WTC11 (cell line): Measurements from ENCODE around the gene BCL2L1. TPM values are rescaled to one million over a fixed set of nuclear protein-coding genes. Genes with fewer than 3 reads are reported as not detected.

Experiments used
- ATAC-seq: fragments of 200-7000 bp; cut with Tn5 transposase; 2 replicates; pipeline ENCODE4 v1.10.0; 2021; ENCODE audit warnings: mild to moderate bottlenecking, moderate library complexity
- Bru-seq: library from RNA; stranded (reverse); fragments of 400-500 nt; gene quantifications from one replicate; lab custom pipeline; 2021; lab: Mats Ljungman, UMichigan
- CTCF ChIA-PET: fragments of 300-600 bp; sonication (Branson Sonifier 250); formaldehyde crosslinking; loops from one replicate; lab custom pipeline; 2021; ENCODE audit warnings: antibody characterized with exemption; lab: Charles Lee
- POLR2A ChIA-PET: fragments of 350-600 bp; sonication (Branson Sonifier 250); formaldehyde crosslinking; loops from one replicate; lab custom pipeline; 2021; ENCODE audit warnings: antibody characterized with exemption; lab: Charles Lee
- DNase-seq: peaks from one replicate; pipeline ENCODE4 v3.0.0; 2021; ENCODE audit warnings: low spot score
- H3K27ac Mint-ChIP-seq: 2 replicates; pipeline ENCODE4 v1.8.0; 2021; ENCODE audit warnings: mixed read lengths
- H3K27me3 Mint-ChIP-seq: 2 replicates; pipeline ENCODE4 v1.8.0; 2021; ENCODE audit warnings: low read depth, mild to moderate bottlenecking, moderate library complexity, mixed read lengths
- H3K36me3 Mint-ChIP-seq: 2 replicates; pipeline ENCODE4 v1.8.0; 2021; ENCODE audit warnings: mixed read lengths
- H3K4me1 Mint-ChIP-seq: 2 replicates; pipeline ENCODE4 v1.8.0; 2022; ENCODE audit warnings: mixed read lengths
- H3K4me3 Mint-ChIP-seq: 2 replicates; pipeline ENCODE4 v1.8.0; 2021; ENCODE audit warnings: mild to moderate bottlenecking, moderate library complexity, mixed read lengths
- H3K9me3 Mint-ChIP-seq: 2 replicates; pipeline ENCODE4 v1.8.0; 2021; ENCODE audit warnings: mixed read lengths
- CBFB ChIP-seq: sonication (generic); formaldehyde crosslinking; IDR thresholded peaks from 2 replicates; pipeline ENCODE4 v1.8.1; 2022; ENCODE audit warnings: mild to moderate bottlenecking, low read depth, missing genetic modification reagents
- EMX1 ChIP-seq: fragments of 250-450 bp; sonication (Bioruptor Pico); IDR thresholded peaks from 2 replicates; pipeline ENCODE4 v1.8.0; 2021; ENCODE audit warnings: mild to moderate bottlenecking
- ERG ChIP-seq: fragments of 250-450 bp; sonication (Bioruptor Pico); IDR thresholded peaks from 2 replicates; pipeline ENCODE4 v1.8.0; 2021; ENCODE audit warnings: mild to moderate bottlenecking
- ESRRA ChIP-seq: sonication (generic); formaldehyde crosslinking; IDR thresholded peaks from 2 replicates; pipeline ENCODE4 v1.8.1; 2022; ENCODE audit warnings: mild to moderate bottlenecking, missing genetic modification reagents, borderline replicate concordance
- FOXP4 ChIP-seq: sonication (generic); formaldehyde crosslinking; IDR thresholded peaks from 2 replicates; pipeline ENCODE4 v1.8.0; 2022; ENCODE audit warnings: mild to moderate bottlenecking, missing genetic modification reagents
- KAT7 ChIP-seq: sonication (generic); formaldehyde crosslinking; IDR thresholded peaks from 2 replicates; pipeline ENCODE4 v1.8.1; 2023; ENCODE audit warnings: missing genetic modification reagents, mild to moderate bottlenecking, borderline replicate concordance
- MYBL2 ChIP-seq: sonication (generic); formaldehyde crosslinking; IDR thresholded peaks from 2 replicates; pipeline ENCODE4 v1.8.1; 2023; ENCODE audit warnings: mild to moderate bottlenecking, moderate library complexity, missing genetic modification reagents
- OVOL2 ChIP-seq: fragments of 250-450 bp; sonication (Bioruptor Pico); IDR thresholded peaks from 2 replicates; pipeline ENCODE4 v1.9.0; 2021; ENCODE audit warnings: mild to moderate bottlenecking, borderline replicate concordance
- PRRX2 ChIP-seq: fragments of 250-450 bp; sonication (Bioruptor Pico); IDR thresholded peaks from 2 replicates; pipeline ENCODE4 v1.8.0; 2021; ENCODE audit warnings: mild to moderate bottlenecking
- RORB ChIP-seq: fragments of 250-450 bp; sonication (Bioruptor Pico); IDR thresholded peaks from 2 replicates; pipeline ENCODE4 v1.9.0; 2021; ENCODE audit warnings: mild to moderate bottlenecking
- SMAD3 ChIP-seq: sonication (generic); formaldehyde crosslinking; IDR thresholded peaks from 2 replicates; pipeline ENCODE4 v1.8.0; 2022; ENCODE audit warnings: missing genetic modification reagents, mild to moderate bottlenecking, borderline replicate concordance
- SOX15 ChIP-seq: fragments of 250-450 bp; sonication (Bioruptor Pico); IDR thresholded peaks from 2 replicates; pipeline ENCODE4 v1.9.0; 2021; ENCODE audit warnings: mild to moderate bottlenecking
- SP1 ChIP-seq: sonication (generic); formaldehyde crosslinking; conservative IDR thresholded peaks from 2 replicates; pipeline ENCODE4 v1.8.1; 2022; ENCODE audit warnings: missing genetic modification reagents
- TCF7 ChIP-seq: sonication (generic); formaldehyde crosslinking; IDR thresholded peaks from 2 replicates; pipeline ENCODE4 v1.8.0; 2022; ENCODE audit warnings: mild to moderate bottlenecking, low read depth, missing genetic modification reagents, moderate library complexity
- ZMAT4 ChIP-seq: fragments of 250-450 bp; sonication (Bioruptor Pico); IDR thresholded peaks from 2 replicates; pipeline ENCODE4 v1.9.0; 2021; ENCODE audit warnings: mild to moderate bottlenecking
- ZNF317 ChIP-seq: sonication (generic); formaldehyde crosslinking; IDR thresholded peaks from 2 replicates; pipeline ENCODE4 v1.8.1; 2023; ENCODE audit warnings: low read depth, mild to moderate bottlenecking, moderate library complexity, missing genetic modification reagents, borderline replicate concordance
- ZNF423 ChIP-seq: fragments of 250-450 bp; sonication (Bioruptor Pico); IDR thresholded peaks from 2 replicates; pipeline ENCODE4 v2.1.2; 2022; ENCODE audit warnings: mild to moderate bottlenecking, moderate library complexity
- ZNF532 ChIP-seq: fragments of 250-450 bp; sonication (Bioruptor Pico); IDR thresholded peaks from 2 replicates; pipeline ENCODE4 v1.9.0; 2021; ENCODE audit warnings: mild to moderate bottlenecking, borderline replicate concordance
- long read RNA-seq, 3 experiments: library from RNA in 1 of 3; library from capped mRNA in 1 of 3; library from polyadenylated mRNA in 1 of 3; unstranded in 2 of 3; stranded (forward) in 1 of 3; transcript quantifications; one replicate each; pipeline ENCODE4 v2.0.0, GENCODE V29; 2021
- total RNA-seq: library from RNA; stranded (reverse); gene quantifications from 3 replicates; pipeline ENCODE4 v1.2.3, GENCODE V29; 2021
- TF ChIP-seq, protein P1 (sequence below): sonication (generic); formaldehyde crosslinking; IDR thresholded peaks from 2 replicates; pipeline ENCODE4 v1.8.0; 2022; ENCODE audit warnings: mild to moderate bottlenecking, missing genetic modification reagents
- TF ChIP-seq, protein P2 (sequence below): sonication (generic); formaldehyde crosslinking; IDR thresholded peaks from 2 replicates; pipeline ENCODE4 v1.8.0; 2022; ENCODE audit warnings: mild to moderate bottlenecking, missing genetic modification reagents

Gene BCL2L1
- total RNA-seq (52.9 to 62.0 TPM (median 53.9 TPM) in 3 replicates), Bru-seq, nascent RNA (percentile 73 among the genes with signal in this experiment)
- long read RNA-seq, experiment 1, transcript BCL2L1-203 (2 exons, 2,578 nt): minor isoform, 26 of 290 reads
- long read RNA-seq, experiment 1, transcript BCL2L1-201 (3 exons, 2,610 nt): major isoform, 65 of 290 reads
- long read RNA-seq, experiment 1, transcript BCL2L1-208 (3 exons, 894 nt): minor isoform, 24 of 290 reads
- long read RNA-seq, experiment 1, partial matches to known transcripts: 1 of 290 reads
- long read RNA-seq, experiment 1, other reads (novel, unspliced or antisense): 172 of 290 reads
- long read RNA-seq, experiment 2, transcript BCL2L1-208 (3 exons, 894 nt): minor isoform, 9 of 84 reads
- long read RNA-seq, experiment 2, transcript BCL2L1-203 (2 exons, 2,578 nt): major isoform, 11 of 84 reads
- long read RNA-seq, experiment 2, transcript BCL2L1-201 (3 exons, 2,610 nt): minor isoform, 6 of 84 reads
- long read RNA-seq, experiment 2, partial matches to known transcripts: 33 of 84 reads
- long read RNA-seq, experiment 2, other reads (novel, unspliced or antisense): 25 of 84 reads
- long read RNA-seq, experiment 3, transcript BCL2L1-203 (2 exons, 2,578 nt): minor isoform, 9 of 72 reads
- long read RNA-seq, experiment 3, transcript BCL2L1-201 (3 exons, 2,610 nt): major isoform, 22 of 72 reads
- long read RNA-seq, experiment 3, partial matches to known transcripts: 0 of 72 reads
- long read RNA-seq, experiment 3, other reads (novel, unspliced or antisense): 38 of 72 reads

GRCh38 chr20:31722257-31723068 is at the start of gene BCL2L1:
Gene BCL2L1 (minus strand): TSS chr20:31722868. CDS start chr20:31722218, 650 bp downstream.
- CTCF ChIA-PET: interaction anchor here (0.6 to 8.8 kb wide), 33 partner anchors 10 to 165 kb away, joined by 3 to 488 read pairs (median 14); partner anchors contain the start of genes COX4I2, ID1 and TPX2
- no peaks in the 10 kb centered on the region for H3K9me3 Mint-ChIP-seq
- ATAC-seq: peak; percentile 46
- H3K4me1 Mint-ChIP-seq: peaks cover 44% of the 10 kb centered on the region
- TF ChIP-seq, protein P1, sequence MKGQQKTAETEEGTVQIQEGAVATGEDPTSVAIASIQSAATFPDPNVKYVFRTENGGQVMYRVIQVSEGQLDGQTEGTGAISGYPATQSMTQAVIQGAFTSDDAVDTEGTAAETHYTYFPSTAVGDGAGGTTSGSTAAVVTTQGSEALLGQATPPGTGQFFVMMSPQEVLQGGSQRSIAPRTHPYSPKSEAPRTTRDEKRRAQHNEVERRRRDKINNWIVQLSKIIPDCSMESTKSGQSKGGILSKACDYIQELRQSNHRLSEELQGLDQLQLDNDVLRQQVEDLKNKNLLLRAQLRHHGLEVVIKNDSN (CRISPR knock-in tag): 0 out of 2 replicates have a peak, but pooled peaks have one; percentile 35
- TF ChIP-seq SOX15 (no peak), PRRX2 (CRISPR knock-in tag) (0 out of 2 replicates have a peak, but pooled peaks have one; percentile 46), MYBL2 (CRISPR knock-in tag) (no peak), TCF7 (CRISPR knock-in tag) (no peak), RORB (no peak), ZNF423 (CRISPR knock-in tag) (peak; percentile 24; the same call in 1 of the 2 replicates)
- TF ChIP-seq, protein P2, sequence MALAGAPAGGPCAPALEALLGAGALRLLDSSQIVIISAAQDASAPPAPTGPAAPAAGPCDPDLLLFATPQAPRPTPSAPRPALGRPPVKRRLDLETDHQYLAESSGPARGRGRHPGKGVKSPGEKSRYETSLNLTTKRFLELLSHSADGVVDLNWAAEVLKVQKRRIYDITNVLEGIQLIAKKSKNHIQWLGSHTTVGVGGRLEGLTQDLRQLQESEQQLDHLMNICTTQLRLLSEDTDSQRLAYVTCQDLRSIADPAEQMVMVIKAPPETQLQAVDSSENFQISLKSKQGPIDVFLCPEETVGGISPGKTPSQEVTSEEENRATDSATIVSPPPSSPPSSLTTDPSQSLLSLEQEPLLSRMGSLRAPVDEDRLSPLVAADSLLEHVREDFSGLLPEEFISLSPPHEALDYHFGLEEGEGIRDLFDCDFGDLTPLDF (CRISPR knock-in tag): no peak
- TF ChIP-seq, all 79 proteins: peak for 3
- Mint-ChIP-seq H3K4me3 (peak within 1 kb of the TSS; percentile 86), H3K27ac (peak within 1 kb of the TSS; percentile 94), H3K27me3 (no peaks in the 10 kb centered on the region), H3K36me3 (peaks cover 14% of the 10 kb centered on the region)
- POLR2A ChIA-PET: interaction anchor here (0.6 to 4.4 kb wide), 8 partner anchors 10 to 163 kb away, joined by 3 to 45 read pairs (median 6); partner anchors contain the start of gene TPX2
- peak; percentile 73 for DNase-seq

DNA sequence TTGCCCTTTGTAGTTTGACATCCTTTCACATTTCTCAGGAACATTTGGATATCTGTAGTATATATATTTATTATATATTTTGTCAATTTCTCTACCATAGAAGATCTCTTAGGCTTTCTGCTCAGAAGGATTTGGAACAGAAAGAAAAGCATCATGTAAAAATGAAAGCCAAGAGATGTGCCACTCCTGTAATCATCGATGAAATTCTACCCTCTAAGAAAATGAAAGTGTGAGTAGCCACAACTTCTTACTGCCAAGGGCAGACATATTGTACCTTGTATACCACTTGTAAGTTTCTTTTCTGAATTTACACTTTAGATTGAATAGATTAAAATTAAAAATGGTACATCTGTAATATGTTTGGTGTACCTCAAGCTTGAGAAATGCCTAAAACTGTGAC is 47.6 kb upstream of the BCL2L1 start:
- no peaks in the 10 kb centered on the region for H3K9me3 Mint-ChIP-seq
- DNase-seq: no peak
- CTCF ChIA-PET: no interaction called here
- TF ChIP-seq SOX15 (no peak), ERG (no peak), ZMAT4 (CRISPR knock-in tag) (no peak), ZNF532 (CRISPR knock-in tag) (no peak), ESRRA (CRISPR knock-in tag) (no peak), KAT7 (CRISPR knock-in tag) (no peak), SP1 (CRISPR knock-in tag) (no peak), SMAD3 (CRISPR knock-in tag) (no peak), FOXP4 (CRISPR knock-in tag) (no peak), ZNF317 (no peak), OVOL2 (no peak), EMX1 (no peak), TCF7 (CRISPR knock-in tag) (no peak), CBFB (CRISPR knock-in tag) (no peak)

More for the DNA sequence above, 47.6 kb upstream of the BCL2L1 start:
- Mint-ChIP-seq H3K27me3 (no peaks in the 10 kb centered on the region), H3K4me1 (no peaks in the 10 kb centered on the region), H3K36me3 (peaks cover 73% of the 10 kb centered on the region), H3K4me3 (no peak overlapping the region), H3K27ac (no peak overlapping the region)
- no peak for ATAC-seq
- POLR2A ChIA-PET: no interaction called here
